OCI-LY1 (cell line): ENCODE measurements around the gene PLCXD3.

Experiments
- H2AFZ ChIP-seq: fragments of 200-600 bp; sonication (generic), shearing (Covaris generic); 2 replicates; pipeline ENCODE4 v1.6.0; 2014; ENCODE audit warnings: antibody characterized with exemption, mild to moderate bottlenecking, low read length
- H3F3A ChIP-seq: fragments of 200-600 bp; sonication (generic), shearing (Covaris generic); 2 replicates; pipeline ENCODE4 v1.6.0; 2014; ENCODE audit warnings: mild to moderate bottlenecking, antibody characterized with exemption, low read length, moderate library complexity; ENCODE audit not compliant: insufficient read depth
- H3K27ac ChIP-seq: fragments of 200-600 bp; sonication (generic); 2 replicates; pipeline ENCODE4 v1.5.1; 2014; ENCODE audit warnings: low read length, mixed run types, mild to moderate bottlenecking, low read depth; ENCODE audit not compliant: poor library complexity, severe bottlenecking
- H3K27me3 ChIP-seq: fragments of 200-600 bp; sonication (generic); 2 replicates; pipeline ENCODE4 v1.6.0; 2014; ENCODE audit warnings: antibody characterized with exemption, mild to moderate bottlenecking, low read length, moderate library complexity; ENCODE audit not compliant: insufficient read depth
- H3K36me3 ChIP-seq: fragments of 200-600 bp; sonication (generic); 2 replicates; pipeline ENCODE4 v1.6.1; 2014; ENCODE audit warnings: mild to moderate bottlenecking, antibody characterized with exemption, low read length, moderate library complexity, mixed read lengths; ENCODE audit not compliant: insufficient read depth
- H3K4me1 ChIP-seq: fragments of 200-600 bp; sonication (generic); 2 replicates; pipeline ENCODE4 v1.5.1; 2014; ENCODE audit warnings: mild to moderate bottlenecking, low read length, moderate library complexity; ENCODE audit not compliant: insufficient read depth, severe bottlenecking
- H3K4me2 ChIP-seq: fragments of 200-600 bp; sonication (generic), shearing (Covaris generic); 2 replicates; pipeline ENCODE4 v1.6.1; 2014; ENCODE audit warnings: low read length
- H3K4me3 ChIP-seq: fragments of 200-600 bp; sonication (generic); 2 replicates; pipeline ENCODE4 v1.5.1; 2014; ENCODE audit warnings: low read length, low read depth, mild to moderate bottlenecking, mixed read lengths; ENCODE audit not compliant: poor library complexity, severe bottlenecking
- H3K79me2 ChIP-seq: fragments of 200-600 bp; shearing (Covaris generic); 2 replicates; pipeline ENCODE4 v1.6.1; 2016; ENCODE audit warnings: mixed run types, low read length, mixed read lengths; ENCODE audit not compliant: insufficient read depth
- H3K9ac ChIP-seq: fragments of 200-600 bp; sonication (generic), shearing (Covaris generic); 2 replicates; pipeline ENCODE4 v1.6.1; 2014; ENCODE audit warnings: mild to moderate bottlenecking, low read length, mixed read lengths
- H3K9me2 ChIP-seq: fragments of 200-600 bp; sonication (generic), shearing (Covaris generic); 2 replicates; pipeline ENCODE4 v1.6.1; 2014; ENCODE audit warnings: low read depth, mild to moderate bottlenecking, low read length, mixed read lengths
- H3K9me3 ChIP-seq: fragments of 200-600 bp; shearing (Covaris generic); 2 replicates; pipeline ENCODE4 v1.6.1; 2014; ENCODE audit warnings: low read length, mixed read lengths
- H4K20me1 ChIP-seq: fragments of 200-600 bp; sonication (generic), shearing (Covaris generic); 2 replicates; pipeline ENCODE4 v1.6.0; 2016; ENCODE audit warnings: mild to moderate bottlenecking, low read length; ENCODE audit not compliant: insufficient read depth
- CTCF ChIP-seq: fragments of 200-600 bp; sonication (generic), shearing (Covaris generic); IDR thresholded peaks from 2 replicates; pipeline ENCODE4 v1.5.1; 2017; ENCODE audit warnings: mild to moderate bottlenecking, antibody characterized with exemption, low read length, moderate library complexity, mixed read lengths
- EZH2 ChIP-seq: fragments of 200-600 bp; sonication (generic), shearing (Covaris generic); IDR thresholded peaks from 2 replicates; pipeline ENCODE4 v1.8.0; 2017; ENCODE audit warnings: borderline replicate concordance, mixed run types, mild to moderate bottlenecking, antibody characterized with exemption, low read length, moderate library complexity, mixed read lengths

Gene PLCXD3

GRCh38 chr5:41427505-41427904, 82.9 kb downstream of the PLCXD3 start:
- Histone ChIP-seq H3K9ac (no peak overlapping the region), H3K36me3 (no peaks in the 10 kb centered on the region), H3K4me3 (no peak overlapping the region), H3K79me2 (no peaks in the 10 kb centered on the region), H3K27me3 (no peaks in the 10 kb centered on the region), H3K27ac (no peak overlapping the region), H3K9me3 (no peaks in the 10 kb centered on the region), H3F3A (no peaks in the 10 kb centered on the region), H2AFZ (no peak overlapping the region), H3K4me1 (no peaks in the 10 kb centered on the region), H3K9me2 (no peaks in the 10 kb centered on the region), H4K20me1 (no peaks in the 10 kb centered on the region), H3K4me2 (no peak overlapping the region)
- TF ChIP-seq EZH2 = no peak
- no peak for TF ChIP-seq CTCF

- H3K4me1 ChIP-seq = no peaks in the 10 kb centered on the region
- H3K27ac ChIP-seq = no peak overlapping the region
- H3K4me3 ChIP-seq = no peak overlapping the region
- no peaks in the 10 kb centered on the region for H3K27me3 ChIP-seq
- H2AFZ ChIP-seq = no peak overlapping the region
- no peaks in the 10 kb centered on the region for H3F3A ChIP-seq
- H3K36me3 ChIP-seq = no peaks in the 10 kb centered on the region
- no peak for TF ChIP-seq CTCF
- no peak for TF ChIP-seq EZH2
- H3K9me3 ChIP-seq = no peaks in the 10 kb centered on the region
- no peaks in the 10 kb centered on the region for H4K20me1 ChIP-seq
- H3K9ac ChIP-seq = no peak overlapping the region
- no peaks in the 10 kb centered on the region for H3K79me2 ChIP-seq
- no peaks in the 10 kb centered on the region for H3K9me2 ChIP-seq
- no peak overlapping the region for H3K4me2 ChIP-seq
These were observed 84.7 kb downstream of the PLCXD3 start for GRCh38 chr5:41425736-41426135.

- H3K79me2 ChIP-seq = no peaks in the 10 kb centered on the region
- TF ChIP-seq EZH2 (no peak), CTCF (no peak)
- H3K9me3 ChIP-seq = no peaks in the 10 kb centered on the region
- H4K20me1 ChIP-seq = no peaks in the 10 kb centered on the region
- H3K36me3 ChIP-seq = no peaks in the 10 kb centered on the region
- H3F3A ChIP-seq = no peaks in the 10 kb centered on the region
- H3K27ac ChIP-seq = no peak overlapping the region
- H3K27me3 ChIP-seq = no peaks in the 10 kb centered on the region
- no peak overlapping the region for H3K4me2 ChIP-seq
- H2AFZ ChIP-seq = no peak overlapping the region
- no peaks in the 10 kb centered on the region for H3K9me2 ChIP-seq
- H3K4me1 ChIP-seq = no peaks in the 10 kb centered on the region
- H3K4me3 ChIP-seq = no peak overlapping the region
- no peak overlapping the region for H3K9ac ChIP-seq
These were observed 89.8 kb downstream of the PLCXD3 start for GRCh38 chr5:41420492-41421067.
